ENCODE measurements around the gene ALK.

DNA sequence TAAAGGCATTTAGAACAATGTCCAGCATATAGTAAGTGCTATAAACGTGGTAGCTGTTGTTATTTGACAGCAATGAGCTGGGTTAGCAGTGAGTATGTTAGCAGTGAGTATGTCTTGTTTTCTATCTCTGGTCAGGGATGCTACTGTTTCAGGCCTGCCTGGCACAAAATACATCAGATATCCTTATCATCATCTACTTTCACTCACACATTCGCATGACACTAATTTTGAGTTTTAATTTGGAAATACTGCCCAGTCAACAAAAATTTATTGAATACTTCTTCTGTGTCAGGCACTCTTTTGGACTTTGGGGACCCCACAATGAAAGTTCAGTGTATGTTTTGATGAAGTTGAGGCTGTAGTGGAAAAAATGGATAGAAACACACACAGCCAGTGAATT is 404.6 kb downstream of the ALK start:
- TF ChIP-seq, protein P1, sequence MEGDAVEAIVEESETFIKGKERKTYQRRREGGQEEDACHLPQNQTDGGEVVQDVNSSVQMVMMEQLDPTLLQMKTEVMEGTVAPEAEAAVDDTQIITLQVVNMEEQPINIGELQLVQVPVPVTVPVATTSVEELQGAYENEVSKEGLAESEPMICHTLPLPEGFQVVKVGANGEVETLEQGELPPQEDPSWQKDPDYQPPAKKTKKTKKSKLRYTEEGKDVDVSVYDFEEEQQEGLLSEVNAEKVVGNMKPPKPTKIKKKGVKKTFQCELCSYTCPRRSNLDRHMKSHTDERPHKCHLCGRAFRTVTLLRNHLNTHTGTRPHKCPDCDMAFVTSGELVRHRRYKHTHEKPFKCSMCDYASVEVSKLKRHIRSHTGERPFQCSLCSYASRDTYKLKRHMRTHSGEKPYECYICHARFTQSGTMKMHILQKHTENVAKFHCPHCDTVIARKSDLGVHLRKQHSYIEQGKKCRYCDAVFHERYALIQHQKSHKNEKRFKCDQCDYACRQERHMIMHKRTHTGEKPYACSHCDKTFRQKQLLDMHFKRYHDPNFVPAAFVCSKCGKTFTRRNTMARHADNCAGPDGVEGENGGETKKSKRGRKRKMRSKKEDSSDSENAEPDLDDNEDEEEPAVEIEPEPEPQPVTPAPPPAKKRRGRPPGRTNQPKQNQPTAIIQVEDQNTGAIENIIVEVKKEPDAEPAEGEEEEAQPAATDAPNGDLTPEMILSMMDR (IDR thresholded peaks at IDR 0.05) = no peak
- no peak for TF ChIP-seq POLR2A (IDR thresholded peaks at IDR 0.05; ENCODE audit: low read depth)
- TF ChIP-seq EP300 (IDR thresholded peaks at IDR 0.05) = no peak
- no peak for TF ChIP-seq POLR2AphosphoS5 (IDR thresholded peaks at IDR 0.05)

Data from esophagus muscularis mucosa (tissue), 4 donors.